Measurements from ENCODE around the gene AGPS.

The AGPS gene

DNA sequence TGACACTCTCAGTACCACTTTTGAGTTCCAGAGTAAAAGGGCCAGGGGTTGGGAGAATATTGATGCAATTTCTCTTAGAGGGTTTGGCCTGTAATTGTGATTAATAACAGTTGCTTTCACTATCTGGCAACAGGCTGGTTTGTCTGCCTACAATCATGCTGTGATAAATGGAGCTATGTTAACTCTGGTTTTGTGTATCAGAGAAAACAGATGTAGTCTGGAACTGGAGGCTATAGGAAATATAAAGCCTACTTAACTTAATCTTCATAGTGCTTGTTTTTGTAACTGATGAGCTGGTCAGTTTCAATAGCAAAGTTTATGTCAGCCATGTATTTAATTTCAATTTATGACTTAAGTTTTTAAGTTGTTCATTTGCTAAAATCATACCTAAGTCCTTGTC is 138.0 kb downstream of the AGPS start:
- TF ChIP-seq, protein P1, sequence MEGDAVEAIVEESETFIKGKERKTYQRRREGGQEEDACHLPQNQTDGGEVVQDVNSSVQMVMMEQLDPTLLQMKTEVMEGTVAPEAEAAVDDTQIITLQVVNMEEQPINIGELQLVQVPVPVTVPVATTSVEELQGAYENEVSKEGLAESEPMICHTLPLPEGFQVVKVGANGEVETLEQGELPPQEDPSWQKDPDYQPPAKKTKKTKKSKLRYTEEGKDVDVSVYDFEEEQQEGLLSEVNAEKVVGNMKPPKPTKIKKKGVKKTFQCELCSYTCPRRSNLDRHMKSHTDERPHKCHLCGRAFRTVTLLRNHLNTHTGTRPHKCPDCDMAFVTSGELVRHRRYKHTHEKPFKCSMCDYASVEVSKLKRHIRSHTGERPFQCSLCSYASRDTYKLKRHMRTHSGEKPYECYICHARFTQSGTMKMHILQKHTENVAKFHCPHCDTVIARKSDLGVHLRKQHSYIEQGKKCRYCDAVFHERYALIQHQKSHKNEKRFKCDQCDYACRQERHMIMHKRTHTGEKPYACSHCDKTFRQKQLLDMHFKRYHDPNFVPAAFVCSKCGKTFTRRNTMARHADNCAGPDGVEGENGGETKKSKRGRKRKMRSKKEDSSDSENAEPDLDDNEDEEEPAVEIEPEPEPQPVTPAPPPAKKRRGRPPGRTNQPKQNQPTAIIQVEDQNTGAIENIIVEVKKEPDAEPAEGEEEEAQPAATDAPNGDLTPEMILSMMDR (IDR thresholded peaks at IDR 0.05; ENCODE audit: low read depth, low read length), result no peak
- Histone ChIP-seq H3K27me3 (no peaks in the 10 kb centered on the region), H3K9me3 (no peaks in the 10 kb centered on the region), H3K4me1 (peaks cover 10% of the 10 kb centered on the region; the same call in 1 of the 2 replicates), H3K36me3 (no peaks in the 10 kb centered on the region), H3K4me3 (ENCODE audit: low read depth, low read length) (no peak overlapping the region)
- DNase-seq, result peak; percentile 34

DNA sequence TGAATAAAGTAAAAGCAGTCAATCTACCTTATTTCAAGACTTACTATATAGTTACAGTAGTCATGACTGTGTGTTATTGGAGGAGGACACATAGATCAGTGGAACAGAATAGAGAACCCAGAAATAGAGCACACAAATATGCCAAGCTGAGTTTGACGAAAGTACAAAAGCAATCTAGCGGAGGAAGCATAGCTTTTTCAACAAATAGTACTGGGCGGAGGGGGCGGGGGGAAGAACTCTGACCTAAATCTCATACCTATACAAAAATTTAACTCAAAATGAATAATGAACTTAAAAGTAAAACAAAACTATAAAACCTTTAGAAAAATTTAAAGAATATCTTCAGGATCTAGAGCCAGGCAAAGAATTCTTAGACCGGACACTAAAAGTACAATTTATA is 139.1 kb downstream of the AGPS start:
- DNase-seq, result no peak
- Histone ChIP-seq H3K4me1 (peaks cover 11% of the 10 kb centered on the region; the same call in 1 of the 2 replicates), H3K27me3 (no peaks in the 10 kb centered on the region), H3K36me3 (no peaks in the 10 kb centered on the region), H3K9me3 (no peaks in the 10 kb centered on the region), H3K4me3 (ENCODE audit: low read depth, low read length) (no peak overlapping the region)
- TF ChIP-seq, protein P1 (IDR thresholded peaks at IDR 0.05; ENCODE audit: low read depth, low read length), result no peak

DNA sequence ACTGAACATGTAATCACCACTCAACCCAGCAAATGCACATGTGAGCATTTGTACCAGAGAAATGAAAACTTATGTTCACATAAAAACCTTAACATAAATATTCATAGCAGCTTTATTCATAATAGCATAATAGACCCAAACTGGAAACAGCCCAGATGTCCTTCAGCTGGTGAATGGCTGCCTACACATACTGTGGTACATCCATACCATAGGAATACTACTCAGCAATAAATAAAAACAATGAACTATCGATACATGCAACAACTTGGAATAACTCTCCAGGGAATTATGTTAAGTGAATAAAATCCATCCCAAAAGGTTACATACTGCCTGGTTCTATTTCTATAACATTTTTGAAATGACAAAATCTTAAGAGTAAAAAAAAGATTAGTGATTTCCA is 140.0 kb downstream of the AGPS start:
- Histone ChIP-seq H3K27me3 (no peaks in the 10 kb centered on the region), H3K4me3 (ENCODE audit: low read depth, low read length) (no peak overlapping the region), H3K4me1 (peaks cover 20% of the 10 kb centered on the region), H3K9me3 (no peaks in the 10 kb centered on the region), H3K36me3 (no peaks in the 10 kb centered on the region)
- TF ChIP-seq, protein P1 (IDR thresholded peaks at IDR 0.05; ENCODE audit: low read depth, low read length), result no peak
- DNase-seq, result no peak

DNA sequence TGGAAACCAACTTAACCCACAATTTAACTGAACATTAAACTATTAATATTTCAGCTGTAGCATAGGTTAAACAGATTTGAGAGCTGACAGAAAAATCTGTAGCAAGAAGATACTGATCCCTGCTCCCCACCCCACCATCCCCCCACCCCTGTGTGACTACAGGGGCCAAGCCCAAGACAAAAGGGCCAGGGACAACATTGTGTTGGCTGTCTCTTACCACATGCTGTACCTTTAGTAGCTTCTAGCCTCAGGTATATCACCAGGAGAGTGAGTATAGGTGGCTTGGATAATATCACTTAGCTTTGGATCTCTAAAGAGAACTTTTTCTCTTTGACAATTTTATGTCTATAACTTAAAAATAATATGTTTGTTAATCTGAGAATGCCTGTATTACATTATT is 140.7 kb downstream of the AGPS start:
- no peak for DNase-seq
- Histone ChIP-seq H3K4me1 (peaks cover 27% of the 10 kb centered on the region), H3K27me3 (no peaks in the 10 kb centered on the region)

DNA sequence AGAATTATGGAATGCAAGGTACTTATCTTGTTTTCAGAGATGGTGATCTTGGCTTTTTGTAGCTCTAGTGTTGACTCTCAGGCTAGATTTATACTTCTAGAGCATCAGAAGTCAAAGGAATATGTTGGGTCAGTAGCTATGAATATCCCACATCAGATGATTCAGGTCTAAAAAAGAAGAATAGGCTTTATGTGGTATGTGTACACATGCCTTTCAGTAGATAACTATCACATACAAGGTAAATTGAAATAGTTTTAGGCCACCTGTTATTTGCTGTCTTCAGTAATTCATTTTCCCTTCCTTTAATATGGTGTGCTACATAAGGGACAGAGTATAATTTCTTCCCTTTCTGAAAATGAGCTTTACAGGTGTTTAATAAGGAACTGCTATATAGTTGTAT is 142.4 kb downstream of the AGPS start:
- Histone ChIP-seq H3K9me3 (no peaks in the 10 kb centered on the region), H3K4me1 (peaks cover 31% of the 10 kb centered on the region), H3K36me3 (no peaks in the 10 kb centered on the region), H3K4me3 (ENCODE audit: low read depth, low read length) (no peak overlapping the region), H3K27me3 (no peaks in the 10 kb centered on the region)
- no peak for DNase-seq
- TF ChIP-seq, protein P1 (IDR thresholded peaks at IDR 0.05; ENCODE audit: low read depth, low read length), result no peak

More for the DNA sequence above, 140.7 kb downstream of the AGPS start:
- TF ChIP-seq, protein P1 (IDR thresholded peaks at IDR 0.05; ENCODE audit: low read depth, low read length), result no peak
- H3K9me3 ChIP-seq, result no peaks in the 10 kb centered on the region
- H3K4me3 ChIP-seq (ENCODE audit: low read depth, low read length), result no peak overlapping the region
- no peaks in the 10 kb centered on the region for H3K36me3 ChIP-seq

DNA sequence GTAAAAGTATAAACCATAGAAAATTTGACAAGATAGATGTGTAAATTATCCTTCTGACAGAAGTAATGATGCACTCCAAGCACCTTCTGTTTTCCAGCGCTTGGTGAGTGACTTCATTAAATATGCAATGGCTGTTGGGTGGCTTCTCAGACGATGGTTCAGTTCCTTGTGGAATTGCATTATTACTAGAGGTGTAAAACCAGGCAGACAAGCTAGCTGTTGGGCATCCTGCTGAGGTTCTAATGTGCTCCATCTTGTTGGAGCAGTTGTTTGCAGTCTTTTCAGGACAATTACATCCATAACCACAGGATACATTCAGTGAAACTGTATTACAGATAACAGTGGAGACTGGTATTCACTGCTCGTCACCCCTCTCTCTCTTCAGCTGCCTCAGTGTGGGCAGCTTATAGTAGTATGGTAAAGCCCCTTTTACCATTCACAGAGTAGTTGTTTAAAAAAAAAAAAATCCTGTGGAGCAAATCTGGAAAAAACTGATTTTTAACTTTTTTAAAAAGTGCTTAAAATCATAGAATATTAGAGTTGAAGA is 143.5 kb downstream of the AGPS start:
- peak; percentile 21 for DNase-seq
- Histone ChIP-seq H3K4me3 (ENCODE audit: low read depth, low read length) (no peak overlapping the region), H3K4me1 (peaks cover 30% of the 10 kb centered on the region), H3K9me3 (no peaks in the 10 kb centered on the region), H3K36me3 (no peaks in the 10 kb centered on the region), H3K27me3 (no peaks in the 10 kb centered on the region)
- TF ChIP-seq, protein P1 (IDR thresholded peaks at IDR 0.05; ENCODE audit: low read depth, low read length), result no peak

Measured in BE2C (cell line).